Endothelial cell of umbilical vein (primary cell): Measurements from ENCODE around the gene RENBP. TPM values are rescaled to one million over a fixed set of nuclear protein-coding genes. Genes with fewer than 3 reads are reported as not detected.

Experiments
- BruUV-seq: library from RNA; stranded (reverse); fragments of 400-500 nt; replicated peaks from 2 replicates; lab custom pipeline; 2021; lab: Mats Ljungman, UMichigan
- CTCF ChIA-PET: fragments of 300-600, 350-600 bp; sonication (Branson Sonifier 250); formaldehyde crosslinking; loops from one replicate; lab custom pipeline; 2021; ENCODE audit warnings: antibody characterized with exemption, inconsistent platforms; lab: Charles Lee
- POLR2A ChIA-PET: fragments of 300-600, 350-600 bp; sonication (Branson Sonifier 250); formaldehyde crosslinking; loops from one replicate; lab custom pipeline; 2021; ENCODE audit warnings: antibody characterized with exemption, inconsistent platforms; lab: Charles Lee
- DNase-seq: peaks from one replicate; pipeline ENCODE4 v3.0.0-alpha.2; 2011; ENCODE audit warnings: low read depth, low spot score
- FAIRE-seq: peaks from 2 replicates; lab custom pipeline; 2011; peaks lifted over from hg19 to GRCh38; lab: Jason Lieb, UNC
- H2AFZ ChIP-seq: 2 replicates; pipeline ENCODE4 v1.6.0; 2012; ENCODE audit warnings: low read depth, low read length, control low read depth, inconsistent platforms
- H3K27ac ChIP-seq: 2 replicates; pipeline ENCODE4 v1.5.1; 2011; ENCODE audit warnings: low read depth, mild to moderate bottlenecking, control low read depth, low read length, moderate library complexity; ENCODE audit not compliant: insufficient read depth
- H3K27me3 ChIP-seq, 2 experiments: 2 replicates each; pipeline versions ENCODE4 v1.6.0 to v1.6.1; 2011; ENCODE audit warnings: low read length in 2 of 2, mixed read lengths in 1 of 2; ENCODE audit not compliant: control insufficient read depth in 2 of 2, insufficient read depth in 2 of 2
- H3K36me3 ChIP-seq, 2 experiments: 2 replicates in 1 of 2; 3 replicates in 1 of 2; pipeline ENCODE4 v1.5.1; 2011; ENCODE audit warnings: low read length in 2 of 2, mild to moderate bottlenecking in 1 of 2, moderate library complexity in 1 of 2; ENCODE audit not compliant: control insufficient read depth in 2 of 2, insufficient read depth in 2 of 2; ENCODE audit errors: extremely low read depth in 1 of 2
- H3K4me1 ChIP-seq: 3 replicates; pipeline ENCODE4 v1.5.1; 2011; ENCODE audit warnings: mild to moderate bottlenecking, low read length; ENCODE audit not compliant: control insufficient read depth, insufficient read depth; ENCODE audit errors: extremely low read depth
- H3K4me2 ChIP-seq: 2 replicates; pipeline ENCODE4 v1.6.1; 2011; ENCODE audit warnings: low read length, control low read depth, mixed read lengths; ENCODE audit not compliant: insufficient read depth
- H3K4me3 ChIP-seq, 3 experiments: fragments of 200-600 bp in 1 of 3; sonication (generic), shearing (Covaris generic) in 1 of 3; replicated peaks in 1 of 3; 2 replicates each; pipeline ENCODE4 v1.5.1; 2011 to 2016; ENCODE audit warnings: control low read depth in 3 of 3, low read length in 3 of 3, mild to moderate bottlenecking in 2 of 3, inconsistent platforms in 1 of 3, low read depth in 1 of 3, moderate library complexity in 1 of 3; ENCODE audit not compliant: insufficient read depth in 1 of 3
- H3K79me2 ChIP-seq: 2 replicates; pipeline ENCODE4 v1.6.0; 2012; ENCODE audit warnings: low read length, inconsistent platforms; ENCODE audit not compliant: control insufficient read depth, insufficient read depth
- H3K9ac ChIP-seq: replicated peaks from 2 replicates; pipeline ENCODE3; 2011; ENCODE audit warnings: low read length, control low read depth; ENCODE audit not compliant: insufficient read depth; ENCODE audit errors: extremely low read depth
- H3K9me1 ChIP-seq: replicated peaks from 3 replicates; pipeline ENCODE4 v1.6.0; 2011; ENCODE audit warnings: mild to moderate bottlenecking, low read length; ENCODE audit not compliant: control insufficient read depth, insufficient read depth; ENCODE audit errors: extremely low read depth
- H3K9me3 ChIP-seq: replicated peaks from 2 replicates; pipeline ENCODE4 v1.5.1; 2012; ENCODE audit warnings: low read length, inconsistent platforms; ENCODE audit not compliant: control insufficient read depth, insufficient read depth
- H4K20me1 ChIP-seq: replicated peaks from 2 replicates; pipeline ENCODE3; 2011; ENCODE audit warnings: mild to moderate bottlenecking, low read length; ENCODE audit not compliant: control insufficient read depth, insufficient read depth; ENCODE audit errors: extremely low read depth
- CTCF ChIP-seq, 2 donors: IDR thresholded peaks; 1 replicate in 1 of 2; 2 replicates in 1 of 2; pipeline ENCODE4 v1.5.1; 2011; ENCODE audit warnings: low read length in 2 of 2, mild to moderate bottlenecking in 2 of 2, moderate library complexity in 2 of 2, control low read depth in 1 of 2, inconsistent platforms in 1 of 2, low read depth in 1 of 2; ENCODE audit not compliant: insufficient read depth in 1 of 2; ENCODE audit errors: extremely low read depth in 1 of 2
- EZH2 ChIP-seq: IDR thresholded peaks from 2 replicates; pipeline ENCODE4 v1.6.1; 2012; ENCODE audit warnings: borderline replicate concordance, low read depth, mild to moderate bottlenecking, moderate library complexity, low read length, inconsistent platforms; ENCODE audit not compliant: severe bottlenecking
- FOS ChIP-seq: IDR thresholded peaks from 2 replicates; pipeline ENCODE4 v1.6.1; 2011; ENCODE audit warnings: mild to moderate bottlenecking, low read length, moderate library complexity, borderline replicate concordance; ENCODE audit not compliant: insufficient read depth
- GATA2 ChIP-seq: IDR thresholded peaks from 2 replicates; pipeline ENCODE4 v1.7.0; 2011; ENCODE audit warnings: low read depth, mild to moderate bottlenecking, moderate library complexity, mixed read lengths, low read length; ENCODE audit not compliant: insufficient read length, insufficient read depth
- JUN ChIP-seq: IDR thresholded peaks from 2 replicates; pipeline ENCODE4 v1.6.1; 2011; ENCODE audit warnings: borderline replicate concordance, low read depth; ENCODE audit not compliant: insufficient read length, insufficient read depth
- MYC ChIP-seq: IDR thresholded peaks from one replicate; pipeline ENCODE4 v1.6.1; 2011; ENCODE audit warnings: mild to moderate bottlenecking, low read depth, low read length
- POLR2A ChIP-seq: IDR thresholded peaks from 2 replicates; pipeline ENCODE4 v1.6.1; 2012; ENCODE audit warnings: low read depth, mild to moderate bottlenecking, control low read depth, low read length
- POLR2AphosphoS5 ChIP-seq: IDR thresholded peaks from 2 replicates; pipeline ENCODE4 v1.6.1; 2012; ENCODE audit warnings: low read depth, mild to moderate bottlenecking, control low read depth, low read length, moderate library complexity; ENCODE audit not compliant: insufficient read depth
- dilution Hi-C: fragments of 300-500 bp; cut with MboI; formaldehyde crosslinking; loops from one replicate; pipeline ENCODE4 v1.15.0; 2019; ENCODE audit warnings: low sequenced_read_pairs; ENCODE audit not compliant: extremely low pct_ligation_motif_present
- intact Hi-C: fragments of 100-400 bp; cut with micrococcal nuclease; formaldehyde crosslinking; loops from one replicate; pipeline ENCODE4 v1.10.0; 2022
- polyA plus RNA-seq, 4 experiments: library from polyadenylated mRNA; depleted of rRNA in 3 of 4; stranded (reverse) in 3 of 4; unstranded in 1 of 4; fragments of >200 nt; gene quantifications; 2 replicates each; pipeline versions ENCODE4 v1.2.1 to v1.2.3, GENCODE V29; 2011 to 2012; ENCODE audit warnings: missing spikeins in 1 of 4
- total RNA-seq: library from RNA; stranded (reverse); gene quantifications from 2 replicates; pipeline ENCODE4 v1.2.3, GENCODE V29; 2021
- TF ChIP-seq, protein P1 (sequence below): IDR thresholded peaks from 2 replicates; pipeline ENCODE4 v1.6.1; 2011; ENCODE audit not compliant: insufficient read depth, insufficient read length

RENBP gene
- total and polyA plus RNA-seq, 2 donors (not counting 3 experiments of a cell fraction or from before 2014, with no cell fraction given): 8.0 to 16.0 TPM

DNA sequence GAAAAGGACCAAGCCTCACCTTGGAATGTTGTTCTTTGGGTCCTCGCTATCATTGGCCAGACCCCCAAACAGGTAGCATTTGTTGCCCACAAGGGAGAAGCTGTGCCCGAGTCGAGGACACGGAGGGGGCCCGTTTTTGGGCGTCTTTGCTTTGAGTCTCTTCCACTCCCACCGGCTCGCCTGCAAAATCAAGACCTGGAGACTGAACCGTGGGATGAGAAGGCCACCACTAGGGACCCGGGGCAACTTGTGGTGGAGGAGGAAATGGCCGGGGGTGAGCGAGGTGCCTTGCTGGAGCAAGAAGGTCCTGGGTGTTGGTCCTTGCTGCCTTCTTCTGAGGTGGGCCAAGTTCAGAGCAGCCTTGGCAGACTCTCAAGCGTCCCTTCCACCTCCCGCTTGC is 19.7 kb upstream of the RENBP start:
- CTCF ChIA-PET: no interaction called here
- TF ChIP-seq, protein P1, sequence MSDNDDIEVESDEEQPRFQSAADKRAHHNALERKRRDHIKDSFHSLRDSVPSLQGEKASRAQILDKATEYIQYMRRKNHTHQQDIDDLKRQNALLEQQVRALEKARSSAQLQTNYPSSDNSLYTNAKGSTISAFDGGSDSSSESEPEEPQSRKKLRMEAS: no peak
- TF ChIP-seq POLR2A (no peak), MYC (no peak), EZH2 (no peak), POLR2AphosphoS5 (no peak), FOS (no peak), JUN (no peak), CTCF (IDR thresholded peaks at IDR 0.05; ENCODE audit: extremely low read depth in 1 of 2, insufficient read depth in 1 of 2, low read depth in 1 of 2, low read length in 2 of 2) (no peak), GATA2 (no peak)
- H3K9ac ChIP-seq: no peak overlapping the region

More for the DNA sequence above, 19.7 kb upstream of the RENBP start:
- Histone ChIP-seq H3K4me3 (no peak overlapping the region), H3K36me3 (peaks cover 7 to 28% of the 10 kb centered on the region in 2 experiments), H3K4me1 (peaks cover 24% of the 10 kb centered on the region), H4K20me1 (no peaks in the 10 kb centered on the region), H3K27ac (no peak overlapping the region), H3K4me2 (no peak overlapping the region), H3K9me1 (no peaks in the 10 kb centered on the region), H2AFZ (no peak overlapping the region), H3K27me3 (no peaks in the 10 kb centered on the region), H3K79me2 (peaks cover 63% of the 10 kb centered on the region), H3K9me3 (no peaks in the 10 kb centered on the region)
- FAIRE-seq (no peak), DNase-seq (no peak)
- intact Hi-C loops (no loop called here), dilution Hi-C loops (no loop called here)
- BruUV-seq: no TSS peak
- POLR2A ChIA-PET: no interaction called here
